Bone marrow (tissue), 2 donors: Measurements from ENCODE around the gene TNFRSF6B.
"Not testable (repeated sequence)": the region's sequence is repeated elsewhere in the genome, so short reads cannot be mapped to it uniquely, and the experiment has no call there.

Source experiments
- DNase-seq, 2 donors: peaks; one replicate each; lab custom pipeline; 2025; lab: John Stamatoyannopoulos, UW

Gene TNFRSF6B

GRCh38 chr20:63662813-63663189, 33.7 kb upstream of the TNFRSF6B start:
- no peak for DNase-seq

- DNase-seq: no peak
Observed at GRCh38 chr20:63663332-63664066, 33.0 kb upstream of the TNFRSF6B start.

GRCh38 chr20:63664143-63664851, 32.2 kb upstream of the TNFRSF6B start:
- DNase-seq: no peak

- DNase-seq: no peak
Observed at GRCh38 chr20:63664861-63665594, 31.4 kb upstream of the TNFRSF6B start.

- DNase-seq: no peak
Observed at GRCh38 chr20:63665708-63666107, 30.7 kb upstream of the TNFRSF6B start.

- DNase-seq: no peak
Observed at GRCh38 chr20:63667858-63668257, 28.6 kb upstream of the TNFRSF6B start.

GRCh38 chr20:63668351-63668750, 28.1 kb upstream of the TNFRSF6B start:
- no peak for DNase-seq

GRCh38 chr20:63671695-63672094, 24.8 kb upstream of the TNFRSF6B start:
- DNase-seq: not testable (repeated sequence)

GRCh38 chr20:63672666-63673065, 23.8 kb upstream of the TNFRSF6B start:
- DNase-seq: no peak

- no peak for DNase-seq
Observed at GRCh38 chr20:63673951-63674350, 22.5 kb upstream of the TNFRSF6B start.

GRCh38 chr20:63675681-63676368, 20.6 kb upstream of the TNFRSF6B start:
- no peak for DNase-seq

- no peak for DNase-seq
Observed at GRCh38 chr20:63678071-63678470, 18.4 kb upstream of the TNFRSF6B start.

- no peak for DNase-seq
Observed at GRCh38 chr20:63678667-63679465, 17.6 kb upstream of the TNFRSF6B start.

- DNase-seq: no peak
Observed at GRCh38 chr20:63679799-63680305, 16.6 kb upstream of the TNFRSF6B start.

- DNase-seq: no peak
Observed at GRCh38 chr20:63680427-63680826, 16.0 kb upstream of the TNFRSF6B start.

GRCh38 chr20:63680857-63681608, 15.4 kb upstream of the TNFRSF6B start:
- DNase-seq: no peak

- no peak for DNase-seq
Observed at GRCh38 chr20:63681609-63682142, 14.8 kb upstream of the TNFRSF6B start.

GRCh38 chr20:63682384-63683139, 13.9 kb upstream of the TNFRSF6B start:
- no peak for DNase-seq

- DNase-seq: no peak
Observed at GRCh38 chr20:63685269-63686026, 11.0 kb upstream of the TNFRSF6B start.
